Right cardiac atrium (tissue), 5 donors: ENCODE results near the gene SPATA2. TPM values are rescaled to one million over a fixed set of nuclear protein-coding genes. Genes with fewer than 3 reads are reported as not detected.
"Not testable (repeated sequence)": the region's sequence is repeated elsewhere in the genome, so short reads cannot be mapped to it uniquely, and the experiment has no call there.

Source experiments
- ATAC-seq, 2 donors: fragments of 200-7000 bp; cut with Tn5 transposase; one replicate each; pipeline versions ENCODE4 v1.8.0 to v1.9.1; 2020; ENCODE audit warnings: moderate library complexity in 2 of 2, mild to moderate bottlenecking in 1 of 2
- DNase-seq, 3 donors: peaks; one replicate each; pipeline ENCODE4 v3.0.0-alpha.2; 2020
- H3K27ac ChIP-seq: one replicate; pipeline ENCODE4 v1.5.1; 2013; ENCODE audit warnings: mild to moderate bottlenecking, low read length, control low read depth, moderate library complexity
- H3K27me3 ChIP-seq: one replicate; pipeline ENCODE4 v1.6.1; 2013; ENCODE audit not compliant: control insufficient read depth, insufficient read depth
- H3K4me1 ChIP-seq: one replicate; pipeline ENCODE4 v1.6.1; 2013; ENCODE audit warnings: low read length; ENCODE audit not compliant: control insufficient read depth, insufficient read depth
- H3K4me3 ChIP-seq: one replicate; pipeline ENCODE4 v1.5.1; 2013; ENCODE audit warnings: low read length, control low read depth
- H3K9me3 ChIP-seq: one replicate; pipeline ENCODE4 v1.6.1; 2013; ENCODE audit warnings: low read length; ENCODE audit not compliant: control insufficient read depth
- WGBS: extraction: QIAGEN DNeasy Blood & Tissue Kit; methylation state at CpG from one replicate; pipeline ENCODE4 v1.1.7; 2013; 5-methylcytosine and 5-hydroxymethylcytosine counted together
- intact Hi-C, 4 donors: fragments of 100-400 bp; cut with DNase I; formaldehyde crosslinking; loops; one replicate each; pipeline versions ENCODE4 v1.11.0 to v1.14.0; 2022 to 2023
- polyA plus RNA-seq: library from polyadenylated mRNA; stranded (reverse); fragments of 200-250 nt; gene quantifications from one replicate; pipeline ENCODE4 v1.2.3, GENCODE V29; 2013
- total RNA-seq, 4 donors: library from RNA; stranded (reverse); fragmentation: NEBNext Ultra II Directional; extraction: Animal tissue kit (Norgen Biotek cat#: 25700); gene quantifications; one replicate each; pipeline ENCODE4 v1.2.1, GENCODE V29; 2021
- donor health status: healthy with polysubstance abuse.
- donor health status: DM: no; HTN: yes; CAD: no.
- donor health status: DM: no; HTN: no; CAD: no.
- donor health status: DM: no; HTN: yes; CAD: no; lungs with severe emphysema.
- donor health status: DM: yes; HTN: yes; CAD: no.

SPATA2 gene
- total and polyA plus RNA-seq, 5 donors = 5.5 to 8.2 (median 6.6) TPM

DNA sequence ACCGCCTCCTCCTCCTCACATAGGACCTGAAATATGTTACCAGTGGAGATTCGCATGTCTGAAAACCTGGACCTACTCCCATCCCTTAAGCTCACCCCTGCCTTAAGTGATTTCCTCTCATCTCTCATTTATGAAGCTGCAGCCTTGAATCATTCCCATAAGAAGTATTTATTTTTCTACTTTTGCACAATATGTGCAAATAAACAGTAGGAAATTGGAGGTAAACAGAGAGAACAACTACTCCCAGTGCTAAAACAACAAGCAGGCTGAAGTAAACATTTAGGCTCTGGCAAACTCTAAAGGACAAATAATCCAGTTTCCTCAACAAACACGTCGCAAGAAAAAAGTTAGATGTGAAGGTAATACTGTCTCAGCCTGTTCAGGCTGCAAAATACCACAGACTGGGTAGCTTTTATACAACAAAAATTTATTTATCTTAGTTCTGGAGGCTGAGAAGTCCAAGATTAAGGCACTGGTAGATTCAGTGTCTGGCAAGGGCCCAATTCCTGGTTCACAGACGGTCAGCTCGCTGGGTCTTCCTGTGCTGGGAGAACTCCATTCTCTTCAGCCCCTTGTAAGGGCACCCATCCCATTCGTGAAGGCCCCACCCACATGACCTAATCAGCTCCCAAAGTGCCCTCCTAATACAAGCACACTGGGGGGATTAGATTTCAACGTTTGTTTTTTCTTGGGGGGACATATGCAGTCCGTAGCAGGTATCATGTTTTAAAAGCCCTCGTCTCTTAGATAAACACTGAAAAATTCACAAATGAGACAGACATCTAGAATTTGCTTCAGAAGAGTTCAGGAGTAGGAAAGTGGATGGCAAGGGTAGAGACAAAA, 15.6 kb downstream of the SPATA2 start:
- no peaks in the 10 kb centered on the region for H3K9me3 ChIP-seq
- no peak for DNase-seq
- H3K27me3 ChIP-seq = no peaks in the 10 kb centered on the region
- H3K27ac ChIP-seq = no peak overlapping the region
- 68% methylated on average over 10 of the region's 10 CpGs for WGBS
- peak in 1 of 2 donors; percentile 39 for ATAC-seq
- intact Hi-C loops = no loop called here
- no peak overlapping the region for H3K4me3 ChIP-seq
- no peaks in the 10 kb centered on the region for H3K4me1 ChIP-seq

DNA sequence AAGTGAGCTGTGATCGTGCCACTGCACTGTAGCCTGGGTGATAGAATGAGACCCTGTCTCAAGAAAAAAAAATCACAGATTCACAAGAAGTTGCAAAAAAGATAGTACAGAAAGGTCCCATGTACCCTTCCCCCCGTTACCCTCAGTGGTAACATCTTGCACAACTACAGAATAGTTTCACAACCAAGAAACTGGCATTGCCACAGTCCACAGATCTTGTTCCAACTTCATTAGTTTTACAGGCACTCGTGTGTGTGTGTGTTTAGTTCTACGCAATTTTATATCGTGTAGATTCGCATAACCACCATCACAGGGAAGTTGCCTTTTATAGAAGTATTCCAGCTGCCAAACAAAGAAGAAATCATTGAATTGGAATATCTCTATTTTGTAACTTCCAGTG, 19.1 kb downstream of the SPATA2 start:
- 89% methylated on average over 6 of the region's 6 CpGs for WGBS

DNA sequence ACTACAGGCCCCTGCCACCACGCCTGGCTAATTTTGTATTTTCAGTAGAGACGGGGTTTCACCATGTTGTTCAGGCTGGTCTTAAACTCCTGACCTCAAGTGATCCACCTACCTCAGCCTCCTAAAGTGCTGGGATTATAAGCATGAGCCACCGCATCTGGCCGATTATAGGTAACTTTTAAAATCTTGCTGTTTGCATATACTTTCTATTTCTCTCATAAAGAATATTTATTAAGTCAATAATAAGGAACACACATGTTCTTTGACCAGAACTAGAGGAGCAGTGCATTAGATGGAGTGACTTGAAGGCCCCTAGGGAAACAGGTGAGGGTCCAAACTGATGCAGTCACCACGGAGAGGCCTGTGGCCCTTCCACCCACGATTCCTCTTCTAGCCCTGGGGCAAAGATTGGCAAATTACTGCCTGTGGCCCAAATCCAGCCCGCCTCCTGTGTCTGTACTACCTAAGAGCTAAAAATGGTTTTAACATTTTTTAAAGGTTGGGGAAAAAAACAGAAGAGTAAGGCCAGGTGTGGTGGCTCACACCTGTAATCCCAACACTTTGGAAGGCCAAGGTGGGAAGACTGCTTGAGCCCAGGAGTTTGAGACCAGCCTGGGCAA, 19.7 kb downstream of the SPATA2 start:
- H3K27ac ChIP-seq, intact Hi-C loops, DNase-seq, H3K9me3 ChIP-seq, H3K4me3 ChIP-seq, H3K27me3 ChIP-seq, ATAC-seq: not testable (repeated sequence)
- H3K4me1 ChIP-seq = peaks cover 12% of the 10 kb centered on the region
- WGBS = 94% methylated on average over 7 of the region's 7 CpGs

More for the DNA sequence above, 19.1 kb downstream of the SPATA2 start:
- ATAC-seq (no peak), DNase-seq (no peak)
- no peaks in the 10 kb centered on the region for H3K27me3 ChIP-seq
- peaks cover 9% of the 10 kb centered on the region for H3K4me1 ChIP-seq
- intact Hi-C loops = no loop called here
- H3K27ac ChIP-seq = no peak overlapping the region
- H3K9me3 ChIP-seq = no peaks in the 10 kb centered on the region
- H3K4me3 ChIP-seq = no peak overlapping the region

- Histone ChIP-seq H3K27ac (no peak overlapping the region), H3K27me3 (no peaks in the 10 kb centered on the region), H3K9me3 (no peaks in the 10 kb centered on the region), H3K4me3 (no peak overlapping the region), H3K4me1 (peaks cover 14% of the 10 kb centered on the region)
- ATAC-seq = no peak
- intact Hi-C loops = no loop called here
- 69% methylated on average over 6 of the region's 6 CpGs for WGBS
- DNase-seq = no peak
These were observed 21.3 kb downstream of the SPATA2 start for GRCh38 chr20:49894073-49894470.

DNA sequence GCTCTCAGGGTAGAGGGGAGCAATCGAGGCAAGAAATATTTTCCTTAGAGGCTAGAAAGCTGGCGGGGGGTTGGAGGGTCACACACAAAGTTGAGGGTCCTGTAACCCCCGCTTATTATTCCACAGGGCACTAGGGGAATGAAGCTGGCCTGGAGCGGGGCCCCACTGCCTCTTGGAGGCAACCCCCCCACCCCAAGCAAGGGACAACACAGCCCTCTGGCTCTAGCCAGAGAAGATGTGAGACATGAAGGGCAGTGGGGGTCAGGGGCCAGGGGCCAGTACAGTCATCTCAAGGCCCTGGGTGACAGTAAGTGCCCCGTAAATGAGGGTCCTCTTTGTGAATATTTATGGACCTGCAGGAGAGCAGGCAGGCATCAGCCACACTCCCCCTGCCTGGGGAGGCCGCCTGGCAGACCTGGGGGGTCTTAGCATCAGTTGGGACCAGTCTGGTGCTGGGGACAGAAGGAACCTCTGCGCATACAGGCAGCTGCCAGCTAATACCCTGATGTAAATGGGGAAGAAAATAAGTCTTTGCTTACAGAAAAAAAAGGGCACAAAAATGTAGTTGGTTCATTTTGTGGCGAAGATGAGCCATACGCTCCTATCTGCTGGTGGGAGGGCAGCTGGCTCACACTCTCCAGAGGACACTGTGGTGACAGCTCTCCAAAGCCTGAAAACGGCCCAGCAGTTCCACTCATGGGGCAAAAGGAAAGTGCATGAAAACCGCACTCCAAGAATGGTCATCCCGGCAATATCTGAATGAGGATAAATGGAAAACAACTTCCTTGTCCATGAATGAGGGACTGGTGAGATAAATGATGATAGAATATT, 21.9 kb downstream of the SPATA2 start:
- H3K9me3 ChIP-seq = no peaks in the 10 kb centered on the region
- H3K4me1 ChIP-seq = peaks cover 14% of the 10 kb centered on the region
- H3K27ac ChIP-seq = no peak overlapping the region
- 53% methylated on average over 12 of the region's 12 CpGs for WGBS
- peak; percentile 46 to 54 for ATAC-seq
- no peaks in the 10 kb centered on the region for H3K27me3 ChIP-seq
- no peak overlapping the region for H3K4me3 ChIP-seq
- intact Hi-C loops = no loop called here
- DNase-seq = no peak

DNA sequence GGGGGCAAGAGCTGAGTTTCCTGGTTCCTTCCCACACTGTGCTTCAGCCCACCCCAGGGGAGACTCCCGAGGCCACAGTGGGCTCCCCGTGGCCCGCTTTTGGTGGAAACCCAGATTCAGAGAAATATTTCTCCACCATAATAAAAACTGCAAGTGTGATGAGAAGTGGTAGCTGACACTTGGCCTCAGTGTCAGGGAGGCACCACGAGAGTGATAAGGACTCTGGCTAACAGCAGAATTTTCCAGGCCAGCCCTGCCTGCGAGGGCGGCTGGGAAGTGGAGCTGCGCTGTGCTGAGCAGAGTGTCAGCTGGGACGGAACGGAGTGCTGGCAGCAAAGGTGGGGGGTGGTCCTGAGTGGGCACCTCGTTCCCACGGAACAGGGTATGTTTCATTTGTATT, 22.5 kb downstream of the SPATA2 start:
- Histone ChIP-seq H3K4me1 (peaks cover 14% of the 10 kb centered on the region), H3K27ac (no peak overlapping the region), H3K27me3 (no peaks in the 10 kb centered on the region), H3K9me3 (no peaks in the 10 kb centered on the region), H3K4me3 (no peak overlapping the region)
- intact Hi-C loops = no loop called here
- WGBS = 25% methylated on average over 11 of the region's 11 CpGs
- DNase-seq = peak; percentile 58 to 83 (median 82)
- ATAC-seq = peak; percentile 81 to 88

DNA sequence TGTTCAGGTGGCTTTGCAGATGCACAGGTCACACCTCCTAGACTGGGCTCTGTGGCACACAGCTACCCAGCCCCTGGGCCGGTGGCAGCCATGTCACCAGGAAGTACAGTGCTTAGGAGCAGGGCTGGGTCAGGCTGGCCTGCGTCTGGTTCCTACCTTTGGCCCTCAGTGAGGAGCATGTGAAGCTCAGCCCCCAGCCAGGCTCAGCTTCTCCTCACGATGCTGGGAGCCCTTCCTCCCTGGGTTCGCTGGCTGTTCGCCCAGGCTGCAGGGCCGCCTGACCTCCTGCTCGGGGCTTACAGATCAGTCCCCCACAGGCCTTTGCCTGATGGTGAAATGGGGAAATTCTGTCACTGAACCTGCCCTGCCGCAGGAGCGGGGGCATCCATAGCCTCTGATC, 23.1 kb downstream of the SPATA2 start:
- no peaks in the 10 kb centered on the region for H3K27me3 ChIP-seq
- intact Hi-C loops = no loop called here
- no peak overlapping the region for H3K27ac ChIP-seq
- 65% methylated on average over 9 of the region's 9 CpGs for WGBS
- DNase-seq = peak in 1 of 3 donors; percentile 60
- H3K4me3 ChIP-seq = no peak overlapping the region
- H3K4me1 ChIP-seq = peaks cover 14% of the 10 kb centered on the region
- no peaks in the 10 kb centered on the region for H3K9me3 ChIP-seq
- no peak for ATAC-seq

DNA sequence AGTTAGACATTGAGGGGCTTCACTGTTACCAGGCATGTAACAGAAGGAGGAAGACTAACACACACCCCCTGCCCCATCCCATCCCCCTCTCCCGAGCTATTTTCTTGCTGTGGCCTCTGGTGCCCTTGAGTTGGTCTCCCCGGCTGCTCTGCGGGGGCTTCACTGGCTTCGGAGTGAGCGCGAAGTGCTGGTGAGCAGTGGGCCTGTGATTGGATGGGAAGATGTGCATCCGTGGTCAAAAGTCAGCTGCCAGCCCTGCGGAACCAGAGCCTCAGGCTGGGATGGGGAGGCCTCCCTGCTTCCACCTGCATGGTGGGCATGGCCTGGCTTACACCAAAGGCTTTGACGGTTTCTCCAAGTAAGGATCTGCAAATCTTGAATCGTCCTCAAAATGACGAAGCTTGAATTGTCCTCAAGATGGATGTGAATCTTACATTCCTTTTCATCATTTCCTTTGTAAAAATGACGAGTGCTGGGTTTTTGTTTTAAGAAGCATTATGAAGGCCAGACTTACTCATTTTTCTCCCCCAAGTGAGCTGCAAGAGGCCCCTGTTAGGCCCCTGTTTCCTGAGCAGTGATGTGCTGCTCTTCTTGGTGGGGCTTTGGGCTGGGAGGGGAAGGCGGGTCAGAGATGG, 23.7 kb downstream of the SPATA2 start:
- no peak for ATAC-seq
- Histone ChIP-seq H3K4me1 (peaks cover 14% of the 10 kb centered on the region), H3K27me3 (no peaks in the 10 kb centered on the region), H3K27ac (no peak overlapping the region), H3K4me3 (no peak overlapping the region), H3K9me3 (no peaks in the 10 kb centered on the region)
- DNase-seq = no peak
- 88% methylated on average over 13 of the region's 13 CpGs for WGBS
- intact Hi-C loops = no loop called here

GRCh38 chr20:49890471-49891361, 24.6 kb downstream of the SPATA2 start:
- WGBS = 48% methylated on average over 21 of the region's 21 CpGs
- H3K27ac ChIP-seq = no peak overlapping the region
- H3K4me1 ChIP-seq = peaks cover 14% of the 10 kb centered on the region
- ATAC-seq (peak; percentile 12 to 44), DNase-seq (peak in 2 of 3 donors; percentile 70 to 75)
- H3K4me3 ChIP-seq = no peak overlapping the region
- no peaks in the 10 kb centered on the region for H3K9me3 ChIP-seq
- H3K27me3 ChIP-seq = no peaks in the 10 kb centered on the region
- intact Hi-C loops = no loop called here

DNA sequence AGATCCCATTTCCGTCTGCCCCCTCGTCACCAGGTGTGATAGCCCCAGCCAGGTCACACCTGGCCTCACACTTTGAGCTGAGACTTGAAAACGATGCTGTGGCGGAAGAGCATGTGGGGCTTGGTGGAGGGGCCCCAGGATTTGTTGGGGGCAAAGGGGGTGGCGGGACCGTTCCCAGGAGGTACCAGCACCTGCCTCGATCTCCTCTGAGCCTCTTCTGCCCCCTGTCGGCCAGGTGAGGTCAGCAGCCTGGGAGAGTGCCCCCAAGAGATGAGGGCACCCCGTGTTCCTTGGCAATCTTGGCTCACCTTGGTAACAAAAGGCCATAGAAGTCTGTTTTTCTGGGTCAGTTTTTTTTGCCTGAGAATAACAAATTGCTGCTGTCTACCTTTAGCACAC, 25.4 kb downstream of the SPATA2 start:
- 74% methylated on average over 9 of the region's 9 CpGs for WGBS
- Histone ChIP-seq H3K4me1 (peaks cover 14% of the 10 kb centered on the region), H3K27me3 (no peaks in the 10 kb centered on the region), H3K9me3 (no peaks in the 10 kb centered on the region), H3K27ac (no peak overlapping the region), H3K4me3 (no peak overlapping the region)
- ATAC-seq = no peak
- DNase-seq = no peak
- intact Hi-C loops = loop anchor here in 1 of 4 donors (5.0 kb wide), 1 partner anchor 278 kb away; no protein-coding TSS in a partner anchor
